ENCODE measurements around the gene SLC7A8.

Gene SLC7A8

GRCh38 chr14:23093104-23093503, 90.4 kb downstream of the SLC7A8 start:
- no peak for DNase-seq

GRCh38 chr14:23091294-23092225, 91.9 kb downstream of the SLC7A8 start:
- no peak for DNase-seq

GRCh38 chr14:23090254-23090636, 93.2 kb downstream of the SLC7A8 start:
- no peak for DNase-seq

- DNase-seq = no peak
These were observed 93.8 kb downstream of the SLC7A8 start for GRCh38 chr14:23089498-23090253.

- DNase-seq = no peak
These were observed 96.9 kb downstream of the SLC7A8 start for GRCh38 chr14:23086565-23086964.

GRCh38 chr14:23085458-23085857, 98.0 kb downstream of the SLC7A8 start:
- DNase-seq = no peak

GRCh38 chr14:23080474-23080873, 103.0 kb downstream of the SLC7A8 start:
- DNase-seq = no peak

- DNase-seq = no peak
These were observed 103.7 kb downstream of the SLC7A8 start for GRCh38 chr14:23079716-23080115.

- DNase-seq = no peak
These were observed 104.8 kb downstream of the SLC7A8 start for GRCh38 chr14:23078692-23079116.

GRCh38 chr14:23077962-23078361, 105.5 kb downstream of the SLC7A8 start:
- DNase-seq = no peak

- no peak for DNase-seq
These were observed 106.6 kb downstream of the SLC7A8 start for GRCh38 chr14:23076785-23077408.
